ENCODE measurements around the gene CD83.
"Not testable (repeated sequence)": the region's sequence is repeated elsewhere in the genome, so short reads cannot be mapped to it uniquely, and the experiment has no call there.

Gene CD83

GRCh38 chr6:14117158-14118090 lies at the start of gene CD83:
CD83 (plus strand) TSS chr6:14117772; CDS start chr6:14117812, 40 bp downstream.
- DNase-seq: peak; percentile 26 to 80 (median 52)

GRCh38 chr6:14068133-14068532 lies 49.4 kb upstream of the CD83 start:
- DNase-seq: no peak

- no peak for DNase-seq
Observed at GRCh38 chr6:14068623-14069022, 48.9 kb upstream of the CD83 start.

- no peak for DNase-seq
Observed at GRCh38 chr6:14070457-14070856, 47.1 kb upstream of the CD83 start.

GRCh38 chr6:14072084-14072483 lies 45.5 kb upstream of the CD83 start:
- no peak for DNase-seq

GRCh38 chr6:14073561-14074354 lies 43.8 kb upstream of the CD83 start:
- DNase-seq: not testable (repeated sequence)

- no peak for DNase-seq
Observed at GRCh38 chr6:14074476-14075094, 43.0 kb upstream of the CD83 start.

- DNase-seq: no peak
Observed at GRCh38 chr6:14075095-14075503, 42.5 kb upstream of the CD83 start.

- DNase-seq: no peak
Observed at GRCh38 chr6:14077193-14077867, 40.2 kb upstream of the CD83 start.

GRCh38 chr6:14079433-14079832 lies 38.1 kb upstream of the CD83 start:
- no peak for DNase-seq

- no peak for DNase-seq
Observed at GRCh38 chr6:14079971-14080370, 37.6 kb upstream of the CD83 start.

GRCh38 chr6:14081126-14081525 lies 36.4 kb upstream of the CD83 start:
- DNase-seq: no peak

- no peak for DNase-seq
Observed at GRCh38 chr6:14082771-14083170, 34.8 kb upstream of the CD83 start.

- no peak for DNase-seq
Observed at GRCh38 chr6:14083262-14083661, 34.3 kb upstream of the CD83 start.

- no peak for DNase-seq
Observed at GRCh38 chr6:14083751-14084150, 33.8 kb upstream of the CD83 start.

GRCh38 chr6:14084388-14084787 lies 33.2 kb upstream of the CD83 start:
- DNase-seq: no peak

GRCh38 chr6:14085176-14085787 lies 32.3 kb upstream of the CD83 start:
- no peak for DNase-seq

- no peak for DNase-seq
Observed at GRCh38 chr6:14086701-14087100, 30.9 kb upstream of the CD83 start.

GRCh38 chr6:14088600-14089192 lies 28.9 kb upstream of the CD83 start:
- no peak for DNase-seq

GRCh38 chr6:14089224-14089623 lies 28.3 kb upstream of the CD83 start:
- DNase-seq: no peak

- no peak for DNase-seq
Observed at GRCh38 chr6:14091339-14091978, 26.1 kb upstream of the CD83 start.

Measured in activated naive CD4-positive, alpha-beta T cell (primary cell).